ENCODE measurements around the gene DHRSX.

Gene DHRSX

DNA sequence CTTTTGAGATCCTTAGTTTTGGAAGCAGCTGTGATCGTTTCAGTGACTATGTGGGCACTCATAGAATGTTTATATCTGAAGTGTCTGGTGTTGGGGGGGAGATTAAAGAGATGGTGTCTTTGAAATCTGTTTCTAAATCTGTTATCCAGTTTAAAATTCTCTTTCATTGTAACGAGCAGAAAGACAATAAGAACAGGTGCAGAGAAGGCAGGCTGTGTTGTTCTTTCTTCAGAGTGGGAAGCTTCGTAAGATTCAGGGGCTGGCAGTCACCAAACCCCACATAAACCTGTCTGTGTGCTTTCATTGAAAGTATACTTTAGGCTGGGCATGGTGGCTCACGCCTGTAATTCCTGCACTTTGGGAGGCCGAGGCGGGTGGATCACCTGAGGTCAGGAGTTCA lies 16.3 kb upstream of the DHRSX start:
- no peak for FAIRE-seq
- TF ChIP-seq CTCF (IDR thresholded peaks at IDR 0.05; ENCODE audit: insufficient read depth, missing control alignments): no peak

GRCh38 chrX:2516623-2517022 lies 15.8 kb upstream of the DHRSX start:
- DNase-seq (ENCODE audit: insufficient read length, low spot score) (no peak), FAIRE-seq (no peak)
- no peak for TF ChIP-seq CTCF (IDR thresholded peaks at IDR 0.05; ENCODE audit: insufficient read depth, missing control alignments)

More for the DNA sequence above, 16.3 kb upstream of the DHRSX start:
- DNase-seq (ENCODE audit: insufficient read length, low spot score): no peak

DNA sequence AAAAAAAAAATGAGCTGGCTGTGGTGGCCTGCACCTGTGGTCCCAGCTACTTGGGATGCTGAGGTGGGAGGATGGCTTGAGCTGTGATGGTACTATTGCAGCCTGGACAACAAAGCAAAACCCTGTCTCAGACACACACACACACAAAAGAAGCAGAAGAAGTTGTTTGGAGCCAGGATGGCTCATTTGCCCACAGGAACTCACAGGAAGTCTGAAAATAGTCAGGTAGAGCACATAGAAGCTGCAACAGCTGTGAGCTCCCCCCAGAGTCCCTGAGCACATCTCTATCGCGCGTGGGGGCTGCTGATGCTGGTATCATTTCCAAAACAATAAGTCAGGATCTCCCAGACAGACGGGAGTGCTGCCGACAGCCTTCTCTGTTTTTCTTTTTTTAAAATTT lies 13.4 kb upstream of the DHRSX start:
- no peak for FAIRE-seq

GRCh38 chrX:2513121-2513664 lies 12.4 kb upstream of the DHRSX start:
- TF ChIP-seq CTCF (IDR thresholded peaks at IDR 0.05; ENCODE audit: insufficient read depth, missing control alignments): no peak
- DNase-seq (ENCODE audit: insufficient read length, low spot score) (no peak), FAIRE-seq (no peak)

More for the DNA sequence above, 13.4 kb upstream of the DHRSX start:
- no peak for DNase-seq (ENCODE audit: insufficient read length, low spot score)
- no peak for TF ChIP-seq CTCF (IDR thresholded peaks at IDR 0.05; ENCODE audit: insufficient read depth, missing control alignments)

- FAIRE-seq: no peak
- DNase-seq (ENCODE audit: insufficient read length, low spot score): no peak
- no peak for TF ChIP-seq CTCF (IDR thresholded peaks at IDR 0.05; ENCODE audit: insufficient read depth, missing control alignments)
These were observed 11.7 kb upstream of the DHRSX start for GRCh38 chrX:2512501-2512900.

GRCh38 chrX:2511326-2511725 lies 10.6 kb upstream of the DHRSX start:
- FAIRE-seq: no peak
- DNase-seq (ENCODE audit: insufficient read length, low spot score): no peak
- no peak for TF ChIP-seq CTCF (IDR thresholded peaks at IDR 0.05; ENCODE audit: insufficient read depth, missing control alignments)

DNA sequence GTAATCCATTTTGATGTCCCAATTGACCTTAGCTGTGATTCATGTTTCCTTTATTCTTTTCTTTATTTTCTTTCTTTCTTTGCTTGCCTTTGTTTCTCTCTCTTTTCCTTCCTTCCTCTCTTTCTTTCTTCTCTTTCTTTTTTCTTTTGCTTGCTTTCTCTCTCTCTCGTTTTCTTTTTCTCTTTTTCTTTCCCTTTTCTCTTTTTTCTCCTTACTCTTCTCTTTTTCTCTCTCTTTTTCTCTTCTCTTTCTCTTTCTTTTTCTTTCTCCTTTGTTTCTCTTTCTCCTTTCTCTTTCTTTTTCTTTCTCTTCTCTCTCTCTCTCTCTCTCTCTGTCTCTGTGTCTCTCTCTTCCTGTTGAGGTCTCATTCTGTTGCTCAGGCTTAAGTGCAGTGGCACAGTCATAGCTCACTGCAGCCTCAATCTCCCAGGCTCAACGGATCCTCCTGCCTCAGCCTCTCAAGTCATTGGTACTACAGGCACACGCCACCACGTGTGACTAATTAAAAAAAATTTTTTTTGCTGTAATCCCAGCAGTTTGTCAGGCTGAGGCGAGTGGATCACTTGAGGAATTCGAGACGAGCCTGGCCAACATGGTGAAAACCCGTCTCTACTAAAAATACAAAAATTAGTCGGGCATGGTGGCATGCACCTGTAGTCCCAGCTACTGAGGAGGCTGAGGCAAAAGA lies 8.0 kb upstream of the DHRSX start:
- FAIRE-seq: no peak
- no peak for TF ChIP-seq CTCF (IDR thresholded peaks at IDR 0.05; ENCODE audit: insufficient read depth, missing control alignments)
- no peak for DNase-seq (ENCODE audit: insufficient read length, low spot score)
